ENCODE data around the gene IMPG2. TPM values are rescaled to one million over a fixed set of nuclear protein-coding genes. Genes with fewer than 3 reads are reported as not detected.

Gene IMPG2
- total and polyA plus RNA-seq, 4 donors = 0.39 to 0.63 TPM; not detected in 2

GRCh38 chr3:101235048-101235447 is 85.3 kb downstream of the IMPG2 start:
- DNase-seq (no peak), ATAC-seq (ENCODE audit: low FRiP score) (no peak)
- no peaks in the 10 kb centered on the region for H3K9me3 ChIP-seq (ENCODE audit: control insufficient read depth, low read length)
- intact Hi-C loops (cut with DNase I) = no loop called here
- 91 to 92% methylated on average over 3 of the region's 3 CpGs for WGBS, 2 donors
- H3K27me3 ChIP-seq (ENCODE audit: control insufficient read depth in 1 of 2, insufficient read depth in 2 of 2, low read length in 1 of 2) = no peaks in the 10 kb centered on the region
- no peaks in the 10 kb centered on the region for H3K36me3 ChIP-seq (ENCODE audit: control insufficient read depth in 1 of 2, insufficient read depth in 2 of 2, low read length in 1 of 2)
- H3K4me1 ChIP-seq (ENCODE audit: control insufficient read depth in 1 of 2, insufficient read depth in 2 of 2, low read length in 2 of 2) = no peaks in the 10 kb centered on the region
- no peak overlapping the region for H3K4me3 ChIP-seq (ENCODE audit: low read length in 2 of 2)
- H3K27ac ChIP-seq (ENCODE audit: low read depth in 1 of 2, low read length in 2 of 2) = no peak overlapping the region

- no peak overlapping the region for H3K27ac ChIP-seq (ENCODE audit: low read depth in 1 of 2, low read length in 2 of 2)
- ATAC-seq (ENCODE audit: low FRiP score) (no peak), DNase-seq (no peak)
- no peak overlapping the region for H3K4me3 ChIP-seq (ENCODE audit: low read length in 2 of 2)
- no peaks in the 10 kb centered on the region for H3K27me3 ChIP-seq (ENCODE audit: control insufficient read depth in 1 of 2, insufficient read depth in 2 of 2, low read length in 1 of 2)
- H3K9me3 ChIP-seq (ENCODE audit: control insufficient read depth, low read length) = no peaks in the 10 kb centered on the region
- intact Hi-C loops (cut with DNase I) = no loop called here
- no peaks in the 10 kb centered on the region for H3K4me1 ChIP-seq (ENCODE audit: control insufficient read depth in 1 of 2, insufficient read depth in 2 of 2, low read length in 2 of 2)
- H3K36me3 ChIP-seq (ENCODE audit: control insufficient read depth in 1 of 2, insufficient read depth in 2 of 2, low read length in 1 of 2) = no peaks in the 10 kb centered on the region
These were observed 89.8 kb downstream of the IMPG2 start for GRCh38 chr3:101230618-101231017.

- no peaks in the 10 kb centered on the region for H3K36me3 ChIP-seq (ENCODE audit: control insufficient read depth in 1 of 2, insufficient read depth in 2 of 2, low read length in 1 of 2)
- DNase-seq (no peak), ATAC-seq (ENCODE audit: low FRiP score) (no peak)
- H3K27me3 ChIP-seq (ENCODE audit: control insufficient read depth in 1 of 2, insufficient read depth in 2 of 2, low read length in 1 of 2) = no peaks in the 10 kb centered on the region
- H3K27ac ChIP-seq (ENCODE audit: low read depth in 1 of 2, low read length in 2 of 2) = no peak overlapping the region
- no peak overlapping the region for H3K4me3 ChIP-seq (ENCODE audit: low read length in 2 of 2)
- no peaks in the 10 kb centered on the region for H3K4me1 ChIP-seq (ENCODE audit: control insufficient read depth in 1 of 2, insufficient read depth in 2 of 2, low read length in 2 of 2)
- intact Hi-C loops (cut with DNase I) = loop anchor here in 1 of 2 donors (10.0 kb wide), 1 partner anchor 145 kb away; no protein-coding TSS in a partner anchor
- WGBS, 2 donors = 34 to 37% methylated on average over 4 of the region's 4 CpGs
- no peaks in the 10 kb centered on the region for H3K9me3 ChIP-seq (ENCODE audit: control insufficient read depth, low read length)
These were observed 90.7 kb downstream of the IMPG2 start for GRCh38 chr3:101229681-101230080.

GRCh38 chr3:101228441-101228840 is 91.9 kb downstream of the IMPG2 start:
- Histone ChIP-seq H3K36me3 (ENCODE audit: control insufficient read depth in 1 of 2, insufficient read depth in 2 of 2, low read length in 1 of 2) (no peaks in the 10 kb centered on the region), H3K9me3 (ENCODE audit: control insufficient read depth, low read length) (no peaks in the 10 kb centered on the region), H3K4me1 (ENCODE audit: control insufficient read depth in 1 of 2, insufficient read depth in 2 of 2, low read length in 2 of 2) (no peaks in the 10 kb centered on the region), H3K4me3 (ENCODE audit: low read length in 2 of 2) (no peak overlapping the region), H3K27ac (ENCODE audit: low read depth in 1 of 2, low read length in 2 of 2) (no peak overlapping the region), H3K27me3 (ENCODE audit: control insufficient read depth in 1 of 2, insufficient read depth in 2 of 2, low read length in 1 of 2) (no peaks in the 10 kb centered on the region)
- DNase-seq (no peak), ATAC-seq (ENCODE audit: low FRiP score) (no peak)
- WGBS, 2 donors = 66 to 67% methylated on average over 3 of the region's 3 CpGs
- intact Hi-C loops (cut with DNase I) = loop anchor here in 1 of 2 donors (10.0 kb wide), 1 partner anchor 146 kb away; no protein-coding TSS in a partner anchor

GRCh38 chr3:101224739-101225138 is 95.6 kb downstream of the IMPG2 start:
- Histone ChIP-seq H3K27ac (ENCODE audit: low read depth in 1 of 2, low read length in 2 of 2) (no peak overlapping the region), H3K4me3 (ENCODE audit: low read length in 2 of 2) (no peak overlapping the region), H3K4me1 (ENCODE audit: control insufficient read depth in 1 of 2, insufficient read depth in 2 of 2, low read length in 2 of 2) (no peaks in the 10 kb centered on the region), H3K27me3 (ENCODE audit: control insufficient read depth in 1 of 2, insufficient read depth in 2 of 2, low read length in 1 of 2) (no peaks in the 10 kb centered on the region), H3K36me3 (ENCODE audit: control insufficient read depth in 1 of 2, insufficient read depth in 2 of 2, low read length in 1 of 2) (no peaks in the 10 kb centered on the region), H3K9me3 (ENCODE audit: control insufficient read depth, low read length) (no peaks in the 10 kb centered on the region)
- ATAC-seq (ENCODE audit: low FRiP score) (no peak), DNase-seq (no peak)
- intact Hi-C loops (cut with DNase I) = loop anchor here in 1 of 2 donors (10.0 kb wide), 1 partner anchor 150 kb away; no protein-coding TSS in a partner anchor
- 90 to 93% methylated on average over 4 of the region's 4 CpGs for WGBS, 2 donors

GRCh38 chr3:101223016-101223415 is 97.4 kb downstream of the IMPG2 start:
- no peaks in the 10 kb centered on the region for H3K36me3 ChIP-seq (ENCODE audit: control insufficient read depth in 1 of 2, insufficient read depth in 2 of 2, low read length in 1 of 2)
- no peak for DNase-seq
- no peaks in the 10 kb centered on the region for H3K27me3 ChIP-seq (ENCODE audit: control insufficient read depth in 1 of 2, insufficient read depth in 2 of 2, low read length in 1 of 2)
- no peak overlapping the region for H3K4me3 ChIP-seq (ENCODE audit: low read length in 2 of 2)
- no peak overlapping the region for H3K27ac ChIP-seq (ENCODE audit: low read depth in 1 of 2, low read length in 2 of 2)
- intact Hi-C loops (cut with DNase I) = loop anchor here in 1 of 2 donors (10.0 kb wide), 1 partner anchor 152 kb away; no protein-coding TSS in a partner anchor
- no peak for ATAC-seq (ENCODE audit: low FRiP score)
- no peaks in the 10 kb centered on the region for H3K9me3 ChIP-seq (ENCODE audit: control insufficient read depth, low read length)
- H3K4me1 ChIP-seq (ENCODE audit: control insufficient read depth in 1 of 2, insufficient read depth in 2 of 2, low read length in 2 of 2) = no peaks in the 10 kb centered on the region
- WGBS, 2 donors = 91 to 94% methylated on average over 3 of the region's 3 CpGs

- no peaks in the 10 kb centered on the region for H3K27me3 ChIP-seq (ENCODE audit: control insufficient read depth in 1 of 2, insufficient read depth in 2 of 2, low read length in 1 of 2)
- no peak for DNase-seq
- H3K4me3 ChIP-seq (ENCODE audit: low read length in 2 of 2) = no peak overlapping the region
- intact Hi-C loops (cut with DNase I) = loop anchor here in 1 of 2 donors (10.0 kb wide), 1 partner anchor 155 kb away; no protein-coding TSS in a partner anchor
- ATAC-seq (ENCODE audit: low FRiP score) = no peak
- 92 to 95% methylated on average over 4 of the region's 4 CpGs for whole genome bisulfite sequencing, 2 donors
- H3K4me1 ChIP-seq (ENCODE audit: control insufficient read depth in 1 of 2, insufficient read depth in 2 of 2, low read length in 2 of 2) = peaks cover 3% of the 10 kb centered on the region in 2 donors
- H3K36me3 ChIP-seq (ENCODE audit: control insufficient read depth in 1 of 2, insufficient read depth in 2 of 2, low read length in 1 of 2) = no peaks in the 10 kb centered on the region
- no peak overlapping the region for H3K27ac ChIP-seq (ENCODE audit: low read depth in 1 of 2, low read length in 2 of 2)
- no peaks in the 10 kb centered on the region for H3K9me3 ChIP-seq (ENCODE audit: control insufficient read depth, low read length)
These were observed 100.4 kb downstream of the IMPG2 start for GRCh38 chr3:101219842-101220560.

- Histone ChIP-seq H3K27ac (ENCODE audit: low read depth in 1 of 2, low read length in 2 of 2) (no peak overlapping the region), H3K4me1 (ENCODE audit: control insufficient read depth in 1 of 2, insufficient read depth in 2 of 2, low read length in 2 of 2) (peaks cover 3% of the 10 kb centered on the region in 2 donors), H3K27me3 (ENCODE audit: control insufficient read depth in 1 of 2, insufficient read depth in 2 of 2, low read length in 1 of 2) (no peaks in the 10 kb centered on the region), H3K9me3 (ENCODE audit: control insufficient read depth, low read length) (peaks cover 3% of the 10 kb centered on the region), H3K36me3 (ENCODE audit: control insufficient read depth in 1 of 2, insufficient read depth in 2 of 2, low read length in 1 of 2) (no peaks in the 10 kb centered on the region), H3K4me3 (ENCODE audit: low read length in 2 of 2) (no peak overlapping the region)
- 36 to 38% methylated on average over 3 of the region's 3 CpGs for WGBS, 2 donors
- ATAC-seq (ENCODE audit: low FRiP score) (peak; percentile 54), DNase-seq (no peak)
- intact Hi-C loops (cut with DNase I) = no loop called here
These were observed 102.7 kb downstream of the IMPG2 start for GRCh38 chr3:101217472-101218245.

Data from aorta (tissue), 5 donors.